Muscle of arm (tissue), 12 donors: Measurements from ENCODE around the gene ZNF710. TPM values are rescaled to one million over a fixed set of nuclear protein-coding genes. Genes with fewer than 3 reads are reported as not detected.

ENCODE experiments used
- DNase-seq: peaks from one replicate; pipeline ENCODE4 v3.0.0-alpha.2; 2013
- polyA plus RNA-seq, 12 donors: library from polyadenylated mRNA; unstranded; fragments of 120-200 nt; gene quantifications; one replicate each; pipeline ENCODE4 v1.2.1, GENCODE V29; 2013; ENCODE audit not compliant: insufficient read length in 12 of 12

ZNF710 gene
- polyA plus RNA-seq, 12 donors, result 16.5 to 43.8 (median 21.0) TPM; not detected in 1

DNA sequence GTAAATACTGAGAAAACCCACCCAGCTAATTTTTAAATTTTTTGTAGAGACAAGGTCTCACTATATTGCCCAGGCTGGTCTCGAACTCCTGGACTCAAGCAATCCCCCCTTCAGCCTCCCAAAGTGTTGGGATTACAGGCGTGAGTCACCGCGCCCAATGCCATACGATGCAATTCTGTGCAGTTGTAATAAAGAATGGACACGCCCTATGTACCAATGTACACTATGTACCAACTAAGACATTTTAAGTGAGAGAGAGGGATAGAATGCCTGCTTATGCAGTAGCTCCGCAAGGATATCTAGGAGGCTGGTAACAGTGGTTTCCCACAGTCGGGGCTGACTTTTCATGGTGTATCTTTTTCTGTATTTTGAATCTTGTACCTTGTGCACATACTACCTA is 14.6 kb downstream of the ZNF710 start:
- DNase-seq, result no peak

DNA sequence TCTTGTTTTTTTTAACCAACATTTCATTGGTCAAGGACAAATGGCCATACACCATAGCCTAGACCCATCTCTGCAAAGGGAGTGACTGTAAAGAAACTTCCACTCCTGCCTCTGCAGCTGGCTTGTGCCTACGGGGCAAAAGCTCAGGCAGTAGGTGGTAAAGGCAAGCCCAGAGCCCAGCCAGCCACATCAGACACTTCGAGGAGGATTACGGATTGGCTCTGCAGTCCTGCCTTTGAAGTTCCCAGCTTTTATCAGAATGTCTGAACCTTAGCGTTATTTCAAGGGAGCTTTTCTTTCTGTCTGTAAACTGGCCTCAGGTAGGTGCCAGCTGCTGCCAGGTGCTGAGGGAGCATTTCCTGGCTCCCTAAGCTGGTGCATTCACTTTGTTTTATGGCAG is 15.6 kb downstream of the ZNF710 start:
- DNase-seq, result no peak

DNA sequence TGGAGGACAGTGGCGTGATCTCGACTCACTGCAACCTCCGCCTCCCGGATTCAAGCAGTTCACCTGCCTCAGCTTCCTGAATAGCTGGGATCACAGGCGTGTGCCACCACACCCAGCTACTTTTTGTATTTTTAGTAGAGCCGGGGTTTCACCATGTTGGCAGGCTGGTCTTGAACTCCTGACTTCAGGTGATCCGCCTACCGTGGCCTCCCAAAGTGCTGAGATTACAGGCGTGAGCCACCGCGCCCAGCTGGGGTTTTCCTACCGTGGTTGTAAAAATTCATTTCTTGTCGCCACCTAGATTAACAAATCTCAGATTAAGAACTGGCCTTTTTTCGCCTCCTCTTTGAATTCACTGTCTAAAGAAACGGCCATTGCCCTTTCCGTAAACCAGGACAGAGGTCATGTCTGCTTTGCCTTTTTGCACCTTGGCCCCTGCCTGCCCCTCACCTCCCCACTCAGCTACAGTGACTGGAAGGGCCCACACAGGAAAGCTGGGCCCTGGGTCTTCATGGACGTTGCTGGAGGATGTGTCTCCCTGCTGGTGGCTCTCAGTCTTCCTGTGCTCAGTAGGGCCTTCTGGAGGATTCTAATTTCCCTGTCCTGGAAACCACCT is 17.2 kb downstream of the ZNF710 start:
- DNase-seq, result no peak

DNA sequence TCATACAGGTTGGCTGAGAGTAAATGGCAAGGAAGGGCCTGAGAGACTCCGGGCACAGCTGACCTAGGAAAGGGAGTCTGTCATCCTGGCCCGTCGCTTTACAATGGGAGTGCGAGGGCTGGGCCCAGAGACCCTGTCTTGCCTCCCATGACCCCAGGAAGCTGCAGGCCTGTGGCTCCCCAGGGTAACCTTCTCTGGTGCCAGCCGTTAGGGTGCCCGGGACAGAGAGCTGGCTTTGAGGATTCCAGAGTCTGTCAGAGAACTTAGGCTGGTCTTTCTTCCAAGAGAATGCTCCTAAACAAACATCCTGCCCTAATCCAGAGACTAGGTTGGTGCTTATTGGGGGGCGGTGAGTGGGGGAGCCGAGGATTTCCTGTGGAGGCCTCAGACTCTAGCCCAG is 18.5 kb downstream of the ZNF710 start:
- no peak for DNase-seq

DNA sequence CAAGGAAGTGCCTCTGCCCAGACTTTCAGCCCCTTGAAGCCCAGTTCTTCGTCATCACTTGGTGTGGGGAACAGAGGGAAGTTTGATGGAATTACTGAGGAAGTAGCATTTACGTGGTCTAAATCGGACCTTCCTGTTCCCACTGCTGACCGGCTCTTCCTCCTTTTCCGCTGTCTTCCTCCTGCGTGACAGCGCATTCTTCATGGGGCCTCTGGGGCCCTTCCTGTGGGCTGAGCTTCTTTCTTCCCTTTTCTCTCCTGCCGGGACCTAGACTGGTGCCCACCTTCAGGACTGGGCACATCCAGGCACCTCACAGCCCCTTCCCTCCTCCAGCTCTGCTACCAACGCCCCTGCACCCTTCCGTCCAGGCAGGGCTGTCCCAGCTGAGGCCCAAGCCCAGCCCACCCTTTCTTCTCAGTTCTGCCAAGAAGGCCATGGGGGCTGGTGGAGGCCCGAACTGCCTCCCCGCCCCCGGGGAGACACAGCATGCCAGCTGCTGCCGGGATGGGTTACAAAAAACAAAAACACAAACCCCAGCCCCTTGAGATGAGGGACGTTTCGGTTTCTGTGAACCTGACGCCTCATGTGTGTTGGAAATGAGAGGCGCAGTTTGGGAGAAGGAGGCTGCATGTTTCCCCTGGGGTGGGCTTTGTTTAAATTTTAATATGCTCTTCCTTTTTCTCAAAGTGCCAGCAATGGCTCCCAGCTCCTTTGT is 19.1 kb downstream of the ZNF710 start:
- DNase-seq, result no peak

DNA sequence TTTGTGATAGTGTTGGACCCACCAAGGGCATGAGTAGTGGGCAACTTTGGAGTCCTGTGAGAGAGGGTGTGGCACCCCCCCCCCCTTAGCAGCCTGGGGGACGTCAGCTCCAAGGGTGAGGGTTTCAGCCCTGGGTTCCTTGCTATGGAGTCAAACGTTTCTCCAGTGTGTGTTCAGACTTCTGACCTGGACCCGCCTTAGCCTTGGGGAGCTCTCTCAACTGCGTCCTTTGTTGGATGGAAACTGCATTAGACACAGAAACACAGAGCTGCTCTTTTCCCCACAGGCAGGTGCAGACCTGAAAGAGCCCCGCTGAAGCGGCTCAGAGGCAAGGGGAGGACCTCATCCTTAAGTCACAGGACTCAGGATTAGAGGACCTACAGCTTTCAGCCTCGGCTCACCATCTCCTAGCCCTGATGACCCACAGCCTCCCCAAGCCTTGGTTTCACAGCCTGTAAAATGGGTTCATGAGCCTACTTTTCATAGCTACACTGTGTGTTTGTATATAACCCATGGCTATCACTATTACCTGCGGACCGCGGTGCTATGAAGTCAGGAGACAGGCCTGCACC is 19.9 kb downstream of the ZNF710 start:
- DNase-seq, result no peak

DNA sequence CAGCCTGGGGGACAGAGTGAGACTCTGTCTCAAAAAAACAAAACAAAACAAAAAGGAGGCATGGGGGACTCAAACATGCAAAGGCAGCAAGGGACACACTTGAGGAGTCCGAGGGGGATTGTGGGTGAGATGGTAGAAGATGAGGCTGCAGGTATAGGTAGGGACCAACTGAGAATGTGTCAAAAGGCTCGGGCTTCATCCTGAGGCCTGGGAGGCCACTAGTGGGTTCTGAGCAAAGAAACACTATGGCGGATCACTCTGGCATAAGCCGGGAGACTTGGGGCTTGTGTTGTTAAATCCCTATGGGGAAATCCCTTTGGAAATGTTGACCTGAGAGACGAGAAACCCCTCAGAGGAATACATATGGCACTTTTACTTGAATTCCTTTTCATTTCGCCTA is 21.2 kb downstream of the ZNF710 start:
- DNase-seq, result no peak

DNA sequence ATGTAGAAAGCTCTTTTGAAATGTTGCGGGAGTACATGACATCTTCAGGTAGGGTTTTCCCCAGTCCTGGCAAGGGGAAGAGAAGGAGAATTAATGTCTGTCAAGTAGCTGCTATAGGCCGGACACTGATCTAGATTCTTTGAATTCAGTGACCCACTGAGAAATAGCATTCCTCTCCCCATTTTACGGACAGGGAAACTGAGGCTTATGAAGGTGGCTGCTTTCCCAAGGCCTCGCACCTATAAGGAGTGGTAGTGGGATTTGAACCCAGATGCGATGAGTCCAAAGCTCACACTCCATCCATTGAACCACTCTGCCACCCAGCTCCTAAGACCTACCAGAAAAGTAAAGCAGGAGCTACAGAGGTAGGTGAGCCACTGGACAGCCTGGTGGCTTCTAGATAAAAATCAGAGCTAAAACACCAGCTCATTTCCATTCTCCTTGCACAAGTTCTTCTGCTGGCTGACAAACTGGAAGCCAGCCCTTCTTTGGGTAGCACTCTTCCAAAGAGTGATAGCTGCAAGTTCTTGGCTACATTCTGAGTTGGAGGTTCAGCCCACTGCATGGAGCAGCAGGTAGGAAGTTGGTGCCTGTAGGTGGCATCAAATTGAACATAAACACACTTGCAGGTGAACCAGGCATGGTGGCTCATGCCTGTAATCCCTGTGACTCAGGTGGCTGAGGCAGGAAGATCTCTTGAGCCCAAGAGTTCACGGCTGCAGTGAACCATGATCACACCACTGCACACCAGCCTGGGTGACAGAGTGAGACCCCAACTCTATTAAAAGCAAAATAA is 22.0 kb downstream of the ZNF710 start:
- DNase-seq, result no peak

DNA sequence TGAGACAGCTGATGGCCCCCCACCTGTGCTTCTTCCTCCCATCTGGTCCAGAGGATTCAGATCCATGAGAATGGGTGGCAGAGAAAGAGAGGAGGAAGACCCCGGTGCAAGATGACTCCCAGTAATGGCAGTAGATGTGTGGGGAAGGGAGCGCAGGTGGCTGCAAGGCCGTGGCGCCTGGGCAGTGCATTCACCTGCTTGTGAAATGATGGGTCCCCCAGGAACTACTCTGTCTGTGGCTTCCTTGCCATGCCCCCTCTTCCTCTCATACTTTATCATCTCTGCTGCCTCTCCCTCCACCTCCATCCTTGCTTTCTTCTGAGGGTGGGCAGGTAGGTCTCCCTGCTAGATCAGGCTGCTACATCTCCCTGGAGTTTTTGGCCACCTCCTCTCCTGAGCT is 23.3 kb downstream of the ZNF710 start:
- no peak for DNase-seq

DNA sequence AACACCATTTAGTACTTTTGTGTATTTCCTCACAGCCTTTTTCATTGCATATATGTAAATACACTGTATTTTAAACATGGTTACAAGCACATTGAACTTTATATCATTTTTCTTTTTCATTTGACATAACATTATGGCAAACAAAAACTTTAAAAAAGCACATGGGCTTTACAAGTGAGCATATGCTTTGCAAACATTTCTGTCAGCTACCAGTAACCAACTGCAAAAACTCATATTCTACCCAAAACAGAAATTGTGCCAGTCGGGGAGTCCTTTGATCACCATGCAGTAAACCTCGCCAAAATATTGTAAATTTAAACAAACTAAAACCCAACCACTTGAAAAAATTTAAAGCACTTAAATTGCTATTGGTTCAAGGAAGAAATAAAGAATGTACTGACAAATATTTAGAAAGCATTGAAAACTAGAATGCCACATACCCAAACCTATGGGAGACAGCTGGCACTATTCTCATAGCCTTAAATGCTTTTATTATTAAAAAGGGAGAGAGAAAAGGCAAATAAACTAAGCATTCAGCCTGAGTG is 24.4 kb downstream of the ZNF710 start:
- no peak for DNase-seq

DNA sequence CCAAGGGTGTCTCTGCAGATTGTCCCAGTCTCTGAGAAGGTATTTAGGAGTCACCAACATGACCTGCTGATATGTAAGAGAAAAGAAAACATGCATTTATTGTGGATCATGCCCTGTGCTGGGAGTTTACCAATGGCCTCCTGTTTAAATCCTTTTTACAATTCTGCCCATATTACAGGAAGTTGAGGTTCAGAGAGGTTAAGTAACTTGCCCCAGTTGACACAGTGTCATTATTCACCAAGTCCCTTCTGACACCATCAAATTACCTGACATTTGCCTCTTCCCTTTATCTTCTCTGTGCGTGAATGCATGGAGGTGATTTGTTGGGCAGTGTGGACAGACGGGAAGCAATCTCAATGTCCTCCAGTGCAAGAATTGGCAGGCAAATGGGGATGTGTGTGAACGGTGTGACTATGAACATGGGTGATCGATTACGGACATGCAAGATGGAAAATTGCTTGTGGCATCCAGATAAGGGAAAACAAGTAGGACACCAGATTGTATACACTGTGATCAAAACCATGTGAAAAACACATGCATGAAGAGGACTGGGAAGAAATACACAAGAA is 27.3 kb downstream of the ZNF710 start:
- DNase-seq, result no peak

DNA sequence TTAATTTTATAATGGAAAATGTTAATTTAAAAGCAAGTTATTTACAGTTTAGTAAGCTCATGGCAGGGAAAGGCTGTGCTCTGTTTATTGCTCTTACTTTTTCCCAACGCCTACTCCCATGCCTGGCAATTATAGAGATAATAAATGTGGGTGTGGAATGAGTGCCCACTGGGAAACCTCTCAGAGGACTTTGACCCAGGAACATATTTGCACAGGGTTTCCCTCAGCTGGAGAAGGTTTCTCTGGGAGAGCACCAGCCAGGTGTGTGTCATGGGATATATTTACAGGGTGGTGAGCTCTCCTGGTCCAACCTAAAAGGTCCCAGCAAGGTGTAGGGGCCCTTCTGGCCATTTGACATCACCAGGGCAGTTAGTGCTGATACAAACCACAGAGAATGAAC is 27.9 kb downstream of the ZNF710 start:
- DNase-seq, result no peak

DNA sequence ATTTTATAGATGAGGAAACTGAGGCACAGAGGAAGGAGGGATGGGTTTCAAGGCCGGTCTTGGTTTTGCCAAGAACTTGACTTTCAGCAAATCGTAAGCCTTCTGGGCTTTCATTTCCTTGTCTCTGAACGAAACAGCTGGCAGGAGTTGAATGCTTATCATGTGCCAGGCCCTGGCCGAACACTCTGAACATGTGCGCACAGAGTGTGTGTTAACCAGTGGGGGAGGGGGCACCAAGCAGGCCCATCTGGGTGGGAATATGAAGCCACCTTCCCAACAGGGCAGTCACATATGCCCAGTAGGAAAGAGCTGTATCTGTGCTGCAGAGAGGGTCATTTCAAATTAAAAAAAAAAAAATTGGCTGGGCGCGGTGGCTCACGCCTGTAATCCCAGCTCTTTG is 29.3 kb downstream of the ZNF710 start:
- DNase-seq, result no peak

DNA sequence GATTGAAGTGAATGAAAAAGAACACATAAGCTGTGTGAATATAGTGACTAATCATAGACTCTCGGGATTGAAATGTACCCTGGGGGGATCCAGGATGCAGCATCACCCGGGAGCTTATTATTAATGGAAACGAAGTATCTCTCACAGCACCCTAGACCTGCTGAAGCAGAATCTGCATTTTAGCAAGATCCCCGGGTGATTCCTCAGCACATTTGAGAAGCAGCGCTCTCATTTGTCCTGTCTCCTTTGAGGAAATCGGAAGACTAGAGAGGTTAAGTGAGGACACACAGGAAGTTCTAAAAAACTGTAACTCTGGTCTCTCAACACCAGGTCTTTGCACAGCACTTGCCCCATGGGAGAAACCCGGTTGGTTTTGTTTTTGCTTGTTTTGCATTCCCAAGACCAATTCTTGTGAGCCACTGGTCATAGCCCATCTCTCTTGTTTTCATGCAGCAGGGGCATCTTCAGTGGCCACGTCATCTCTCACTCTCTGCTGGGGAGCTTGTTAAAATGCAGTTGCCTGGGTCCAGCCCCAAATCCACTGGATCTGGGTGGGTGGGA is 30.2 kb downstream of the ZNF710 start:
- DNase-seq, result no peak

DNA sequence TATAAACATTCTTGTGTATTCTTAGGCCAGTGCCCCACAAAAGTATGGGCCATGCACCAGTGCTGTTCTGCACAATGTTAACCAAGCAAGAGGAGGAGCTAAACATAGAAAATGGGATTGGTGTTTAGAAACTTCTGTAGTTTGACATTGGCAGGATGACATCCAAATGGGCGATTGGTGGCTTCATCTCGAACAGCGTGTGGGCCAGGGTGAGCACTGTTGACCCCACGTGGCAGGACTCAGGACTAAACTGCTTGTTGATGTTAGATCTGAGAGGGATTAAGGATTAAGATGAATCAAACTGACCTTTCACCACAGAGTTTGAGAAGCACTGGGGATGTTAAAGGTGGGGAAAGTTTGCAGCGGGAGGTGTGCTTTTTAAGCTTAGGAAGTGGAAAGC is 31.9 kb downstream of the ZNF710 start:
- no peak for DNase-seq

DNA sequence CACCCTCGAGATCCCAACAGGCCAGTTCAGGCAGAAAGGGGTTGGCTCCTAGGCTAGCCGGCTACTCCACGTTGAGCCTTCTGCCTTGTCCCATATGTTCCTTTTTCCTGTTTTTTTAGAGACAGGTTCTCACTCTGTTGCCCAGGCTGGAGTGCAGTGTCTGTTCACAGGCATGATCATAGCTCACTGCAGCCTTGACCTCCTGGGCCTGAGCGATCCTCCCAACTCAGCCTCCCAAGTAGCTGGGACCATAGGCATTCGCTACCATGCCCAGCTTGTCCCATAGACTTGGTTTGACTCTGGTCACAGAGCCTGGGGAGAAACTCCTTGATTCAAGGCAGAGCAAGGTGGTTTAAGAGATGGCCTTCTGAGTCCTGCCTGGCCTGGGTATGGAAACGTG is 32.3 kb downstream of the ZNF710 start:
- no peak for DNase-seq

DNA sequence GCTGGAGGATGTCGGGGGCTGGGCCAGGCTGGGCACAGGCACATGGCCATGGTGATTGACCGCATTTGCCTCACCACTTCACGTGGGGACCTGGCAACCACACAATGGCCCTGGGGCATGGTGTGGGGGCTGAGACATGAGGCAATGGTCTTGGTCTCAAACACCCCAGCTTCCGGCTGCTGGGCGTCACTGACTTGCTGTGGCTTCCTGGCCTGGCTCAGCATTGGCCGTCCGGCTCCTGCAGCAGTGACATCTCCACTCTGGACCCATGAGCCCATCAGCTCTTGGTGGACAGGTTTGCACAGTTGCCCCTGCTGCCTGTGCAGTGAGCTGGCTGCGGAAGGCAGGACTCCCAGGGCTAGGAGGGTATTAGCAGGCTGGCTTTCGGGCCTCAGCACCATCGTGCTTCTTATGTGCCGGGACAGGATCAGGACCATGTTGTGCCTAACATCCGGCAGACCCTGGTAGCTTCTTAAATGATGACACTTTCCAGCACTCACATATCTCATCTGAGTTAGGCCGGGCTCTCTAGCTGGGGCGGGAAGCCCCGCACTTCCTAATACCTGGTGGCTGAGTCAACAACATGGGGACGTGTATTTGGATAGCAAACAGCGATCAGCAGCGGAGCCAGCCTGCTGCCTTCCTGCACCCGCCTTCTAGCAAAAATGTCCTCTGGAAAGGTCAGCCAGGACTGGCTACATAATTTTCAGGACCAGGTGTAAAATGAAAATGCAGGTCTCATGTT is 34.1 kb downstream of the ZNF710 start:
- no peak for DNase-seq

DNA sequence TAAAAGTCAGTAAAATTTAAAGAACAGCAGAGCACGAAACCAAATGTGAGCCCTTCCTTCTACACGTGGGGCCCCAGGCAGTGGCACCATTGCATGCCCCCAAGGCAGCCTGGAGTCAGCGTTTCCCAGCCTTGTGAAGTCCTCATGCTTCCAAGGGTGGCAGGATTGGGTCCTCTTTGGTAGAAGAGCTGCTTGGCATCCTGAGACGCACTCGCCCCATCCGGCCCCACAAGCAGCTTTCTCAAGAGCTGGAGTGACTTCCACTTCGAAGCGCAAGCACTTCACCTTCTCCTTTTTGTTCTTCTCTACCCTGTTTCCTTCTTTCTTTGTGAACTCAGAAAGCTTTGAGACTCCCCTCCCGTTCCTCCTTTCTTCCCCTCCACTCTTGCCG is 34.7 kb downstream of the ZNF710 start:
- no peak for DNase-seq

DNA sequence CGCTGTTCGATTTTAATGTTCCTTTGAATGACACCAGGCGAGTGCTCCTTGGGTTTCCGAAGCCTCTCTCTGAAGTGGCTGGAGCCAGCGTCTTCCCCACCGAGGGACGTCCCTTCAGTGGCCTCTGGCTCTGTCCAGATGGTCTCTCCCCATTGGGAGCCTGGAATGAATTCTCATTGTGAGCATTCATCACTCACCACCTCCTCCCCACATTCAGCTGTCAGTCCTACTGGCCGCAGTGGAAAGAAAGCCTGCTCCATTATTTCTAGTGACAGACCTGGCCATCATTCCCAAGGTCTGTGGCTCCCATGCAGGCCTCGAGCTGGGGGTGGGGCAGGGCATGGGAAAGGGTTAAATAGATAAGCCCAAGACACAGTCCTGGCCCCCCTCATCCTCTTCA is 35.2 kb downstream of the ZNF710 start:
- no peak for DNase-seq

DNA sequence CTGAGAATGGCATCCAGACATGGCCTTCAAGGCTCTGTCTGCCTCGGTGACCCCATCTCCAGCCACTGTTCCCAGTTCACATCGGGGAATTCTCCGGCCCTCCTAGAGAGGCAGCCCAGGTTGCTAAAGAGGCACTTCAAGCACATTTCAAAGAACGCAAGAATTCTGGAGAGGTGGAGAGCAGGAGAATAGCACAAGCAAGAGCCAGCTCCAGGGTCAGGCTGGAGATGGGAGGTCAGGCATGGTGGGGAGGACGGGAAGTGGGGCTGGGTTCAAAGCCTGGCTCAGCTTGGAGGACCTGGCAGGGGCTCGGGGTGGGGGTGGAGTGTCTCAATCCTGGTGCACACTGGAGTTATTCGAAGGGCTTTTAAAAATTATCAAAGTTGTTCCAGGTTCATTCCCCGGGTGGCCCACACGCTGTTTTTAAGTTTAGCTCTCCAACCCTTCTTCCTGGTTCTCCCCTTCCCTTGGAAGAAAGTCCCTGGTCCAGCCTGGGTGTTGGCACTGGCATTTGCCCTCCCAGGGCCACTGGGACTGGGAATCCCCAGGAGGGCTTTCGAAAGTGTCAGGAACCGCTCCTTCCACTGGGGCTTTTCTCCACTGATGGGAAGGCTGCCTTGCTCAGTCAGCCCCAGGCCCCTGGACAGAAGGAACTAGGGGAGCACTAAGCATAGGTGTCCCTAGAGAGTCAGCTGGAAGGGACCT is 35.8 kb downstream of the ZNF710 start:
- no peak for DNase-seq

DNA sequence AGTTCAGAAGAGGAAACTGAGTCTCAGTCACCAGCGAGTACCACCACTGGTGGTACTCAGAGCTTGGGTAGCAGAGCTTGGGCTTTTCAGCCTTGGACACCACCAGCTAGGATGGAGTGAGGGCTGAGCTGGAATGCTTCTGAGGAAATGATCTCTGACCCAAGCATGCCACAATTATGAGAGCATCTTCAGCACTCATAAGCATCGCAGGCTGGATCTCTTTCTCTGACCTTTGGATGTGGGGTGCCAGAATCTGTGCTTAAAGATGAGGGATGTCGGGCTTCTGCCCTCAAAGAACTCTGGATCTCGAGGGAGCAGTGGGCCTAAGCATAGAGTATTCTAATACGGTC is 36.4 kb downstream of the ZNF710 start:
- DNase-seq, result no peak
